Upper lobe of right lung (tissue), 1 donor: Measurements from ENCODE around the gene ZNF544. TPM values are rescaled to one million over a fixed set of nuclear protein-coding genes. Genes with fewer than 3 reads are reported as not detected.
A peak's percentile ranks its signal among the peaks of the same experiment; 100 is the strongest.
"Not testable (repeated sequence)": the region's sequence is repeated elsewhere in the genome, so short reads cannot be mapped to it uniquely, and the experiment has no call there.

ENCODE experiments used
- ATAC-seq: fragments of 200-7000 bp; cut with Tn5 transposase; one replicate; pipeline ENCODE4 v1.9.1; 2020; ENCODE audit warnings: mild to moderate bottlenecking, moderate library complexity
- DNase-seq: peaks from one replicate; pipeline ENCODE4 v3.0.0-alpha.2; 2020
- H3K27ac ChIP-seq: fragments of 200-600 bp; one replicate; pipeline ENCODE4 v1.8.0; 2022
- H3K27me3 ChIP-seq: fragments of 200-600 bp; one replicate; pipeline ENCODE4 v1.8.0; 2022; ENCODE audit warnings: mild to moderate bottlenecking
- H3K36me3 ChIP-seq: fragments of 200-600 bp; one replicate; pipeline ENCODE4 v1.8.0; 2022
- H3K4me1 ChIP-seq: fragments of 200-600 bp; one replicate; pipeline ENCODE4 v1.8.0; 2022
- H3K4me3 ChIP-seq: fragments of 200-600 bp; one replicate; pipeline ENCODE4 v1.8.0; 2022; ENCODE audit warnings: mild to moderate bottlenecking
- H3K9me3 ChIP-seq: fragments of 200-600 bp; one replicate; pipeline ENCODE4 v1.8.0; 2022
- CTCF ChIP-seq: fragments of 200-600 bp; IDR thresholded peaks from one replicate; pipeline ENCODE4 v1.8.0; 2022; ENCODE audit warnings: antibody characterized with exemption
- intact Hi-C: fragments of 100-400 bp; cut with DNase I; formaldehyde crosslinking; loops from one replicate; pipeline ENCODE4 v1.11.0; 2022
- total RNA-seq: library from RNA; stranded (reverse); fragmentation: NEBNext Ultra II Directional; extraction: Animal tissue kit (Norgen Biotek cat#: 25700); gene quantifications from one replicate; pipeline ENCODE4 v1.2.1, GENCODE V29; 2021
- donor health status: DM: no; HTN: yes; CAD: no; lungs with severe emphysema.

The ZNF544 gene
- total RNA-seq, 1 donor from 2014 or later, result 27.0 TPM

- H3K4me1 ChIP-seq, result peaks cover 20% of the 10 kb centered on the region
- peaks cover 30% of the 10 kb centered on the region for H3K36me3 ChIP-seq
- ATAC-seq (no peak), DNase-seq (no peak)
- peak overlapping the region; percentile 91 for H3K4me3 ChIP-seq
- intact Hi-C loops, result no loop called here
- peak overlapping the region; percentile 95 for H3K27ac ChIP-seq
- no peaks in the 10 kb centered on the region for H3K9me3 ChIP-seq
- TF ChIP-seq CTCF, result no peak
- H3K27me3 ChIP-seq, result no peaks in the 10 kb centered on the region
Observed at GRCh38 chr19:58305932-58306323, 77.2 kb downstream of the ZNF544 start.

- peaks cover 38% of the 10 kb centered on the region for H3K36me3 ChIP-seq
- DNase-seq, result no peak
- H3K4me3 ChIP-seq, result no peak overlapping the region
- no peaks in the 10 kb centered on the region for H3K9me3 ChIP-seq
- intact Hi-C loops, result no loop called here
- TF ChIP-seq CTCF, result no peak
- ATAC-seq, result no peak
- no peaks in the 10 kb centered on the region for H3K27me3 ChIP-seq
- H3K27ac ChIP-seq, result no peak overlapping the region
- peaks cover 20% of the 10 kb centered on the region for H3K4me1 ChIP-seq
Observed at GRCh38 chr19:58307736-58308135, 79.0 kb downstream of the ZNF544 start.

DNA sequence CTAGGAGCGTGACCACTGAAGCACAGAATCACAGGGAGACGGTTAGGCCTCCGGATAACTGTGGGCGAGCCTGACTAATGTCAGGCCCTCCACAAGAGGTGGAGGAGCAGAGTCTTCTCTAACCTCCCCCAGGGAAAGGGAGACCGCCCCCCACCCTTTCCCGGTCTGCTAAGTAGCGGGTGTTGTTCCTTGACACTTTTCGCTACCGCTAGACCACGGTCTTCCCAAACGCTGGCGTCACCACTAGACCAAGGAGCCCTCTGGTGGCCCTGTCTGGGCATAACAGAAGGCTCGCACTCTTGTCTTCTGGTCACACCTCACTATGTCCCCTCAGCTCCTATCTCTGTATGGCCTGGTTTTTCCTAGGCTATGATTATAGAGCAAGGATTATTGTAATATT is 82.0 kb downstream of the ZNF544 start:
- H3K27ac ChIP-seq, H3K4me3 ChIP-seq, ATAC-seq, intact Hi-C loops, H3K27me3 ChIP-seq, H3K9me3 ChIP-seq, DNase-seq: not testable (repeated sequence)
- H3K36me3 ChIP-seq, result peaks cover 66% of the 10 kb centered on the region
- peaks cover 15% of the 10 kb centered on the region for H3K4me1 ChIP-seq
- peak; percentile 49 for TF ChIP-seq CTCF

GRCh38 chr19:58311345-58311865 is 82.7 kb downstream of the ZNF544 start:
- TF ChIP-seq CTCF, result no peak
- no peaks in the 10 kb centered on the region for H3K27me3 ChIP-seq
- H3K4me1 ChIP-seq, result peaks cover 8% of the 10 kb centered on the region
- intact Hi-C loops, result no loop called here
- H3K27ac ChIP-seq, result no peak overlapping the region
- H3K9me3 ChIP-seq, result no peaks in the 10 kb centered on the region
- peaks cover 68% of the 10 kb centered on the region for H3K36me3 ChIP-seq
- H3K4me3 ChIP-seq, result no peak overlapping the region
- ATAC-seq, result no peak
- DNase-seq, result no peak

Other genes starting within 250 kb of the ZNF544 start
- gene ZNF606, start 226.1 kb upstream of the ZNF544 start, total RNA-seq, result 15.4 TPM
- not detected for gene ZSCAN1, start 194.9 kb upstream of the ZNF544 start, total RNA-seq
- gene ZNF135, start 169.6 kb upstream of the ZNF544 start, total RNA-seq, result 4.1 TPM
- 47.3 TPM for gene ZSCAN18, start 130.7 kb upstream of the ZNF544 start, total RNA-seq
- 7.4 TPM for gene ZNF329, start 78.1 kb upstream of the ZNF544 start, total RNA-seq
- 31.9 TPM for gene ZNF274, start 45.9 kb upstream of the ZNF544 start, total RNA-seq
- 6.0 TPM for gene ZNF8, start 50.0 kb downstream of the ZNF544 start, total RNA-seq
- gene ERVK3-1, start 76.5 kb downstream of the ZNF544 start, total RNA-seq, result 34.8 TPM
- 4.0 TPM for gene ZSCAN22, start 98.1 kb downstream of the ZNF544 start, total RNA-seq
- gene A1BG, start 124.6 kb downstream of the ZNF544 start, total RNA-seq, result 12.7 TPM
- 1.4 TPM for gene ZNF497, start 133.8 kb downstream of the ZNF544 start, total RNA-seq
- 1.6 TPM for gene ZNF837, start 152.1 kb downstream of the ZNF544 start, total RNA-seq
- gene RPS5, start 158.4 kb downstream of the ZNF544 start, total RNA-seq, result 721 TPM
- 0.55 TPM for gene RNF225, start 166.7 kb downstream of the ZNF544 start, total RNA-seq
- gene ZNF584, start 179.7 kb downstream of the ZNF544 start, total RNA-seq, result 9.5 TPM
- 5.1 TPM for gene ZNF132, start 211.2 kb downstream of the ZNF544 start, total RNA-seq
- 6.9 TPM for gene ZNF324B, start 222.7 kb downstream of the ZNF544 start, total RNA-seq
- 11.7 TPM for gene ZNF324, start 238.2 kb downstream of the ZNF544 start, total RNA-seq
- 8.8 TPM for gene ZNF446, start 247.4 kb downstream of the ZNF544 start, total RNA-seq